AG09319 (cell line): ENCODE results near the gene SLC35G3.

Source experiments
- DNase-seq: peaks from one replicate; pipeline ENCODE4 v3.0.0-alpha.2; 2010; ENCODE audit warnings: low read depth; ENCODE audit errors: extremely low read depth
- CTCF ChIP-seq: IDR thresholded peaks from 2 replicates; pipeline ENCODE4 v1.5.1; 2011; ENCODE audit warnings: low read depth, mild to moderate bottlenecking, inconsistent platforms, low read length, moderate library complexity

Gene SLC35G3

GRCh38 chr17:35170968-35171771 lies 23.0 kb downstream of the SLC35G3 start:
- DNase-seq: no peak
- TF ChIP-seq CTCF: peak; percentile 31

- no peak for TF ChIP-seq CTCF
- no peak for DNase-seq
Measured at GRCh38 chr17:35169835-35170363, 24.3 kb downstream of the SLC35G3 start.

GRCh38 chr17:35167666-35168065 lies 26.5 kb downstream of the SLC35G3 start:
- no peak for DNase-seq
- no peak for TF ChIP-seq CTCF

GRCh38 chr17:35167046-35167445 lies 27.1 kb downstream of the SLC35G3 start:
- no peak for DNase-seq
- TF ChIP-seq CTCF: no peak

GRCh38 chr17:35166526-35166925 lies 27.7 kb downstream of the SLC35G3 start:
- no peak for TF ChIP-seq CTCF
- no peak for DNase-seq

- no peak for TF ChIP-seq CTCF
- DNase-seq: no peak
Measured at GRCh38 chr17:35164716-35165115, 29.5 kb downstream of the SLC35G3 start.

- DNase-seq: no peak
- no peak for TF ChIP-seq CTCF
Measured at GRCh38 chr17:35163886-35164285, 30.3 kb downstream of the SLC35G3 start.
